HG02973 (cell line): Measurements from ENCODE around the gene OBSCN.

Source experiments
- ATAC-seq: cut with Tn5 transposase; IDR thresholded peaks from one replicate; pipeline ENCODE4 v1.9.1; 2021; ENCODE audit warnings: moderate library complexity; ENCODE audit not compliant: unreplicated experiment

OBSCN gene

GRCh38 chr1:228207851-228208821 is at the start of gene OBSCN:
Gene OBSCN, plus strand, starts transcription at chr1:228208044. Its CDS starts 3,740 bp downstream, at chr1:228211784.
- no peak for ATAC-seq

GRCh38 chr1:228158151-228159007 is 49.5 kb upstream of the OBSCN start:
- ATAC-seq, result no peak

GRCh38 chr1:228159008-228159665 is 48.7 kb upstream of the OBSCN start:
- ATAC-seq, result no peak

GRCh38 chr1:228160201-228160761 is 47.6 kb upstream of the OBSCN start:
- no peak for ATAC-seq

- ATAC-seq, result no peak
Observed at GRCh38 chr1:228161362-228161761, 46.5 kb upstream of the OBSCN start.

- ATAC-seq, result no peak
Observed at GRCh38 chr1:228161866-228162265, 46.0 kb upstream of the OBSCN start.

GRCh38 chr1:228162286-228163006 is 45.4 kb upstream of the OBSCN start:
- ATAC-seq, result no peak

- no peak for ATAC-seq
Observed at GRCh38 chr1:228163007-228163753, 44.7 kb upstream of the OBSCN start.

- no peak for ATAC-seq
Observed at GRCh38 chr1:228163776-228164519, 43.9 kb upstream of the OBSCN start.

GRCh38 chr1:228164561-228165371 is 43.1 kb upstream of the OBSCN start:
- no peak for ATAC-seq

GRCh38 chr1:228165372-228166169 is 42.3 kb upstream of the OBSCN start, which contains the start of gene IBA57:
Gene IBA57, plus strand, starts transcription at chr1:228165804. Its CDS starts 13 bp downstream, at chr1:228165817.
- peak; percentile 81 for ATAC-seq

- peak; percentile 14 for ATAC-seq
Observed at GRCh38 chr1:228166170-228166936, 41.5 kb upstream of the OBSCN start.

- ATAC-seq, result no peak
Observed at GRCh38 chr1:228168563-228169270, 39.1 kb upstream of the OBSCN start.

- ATAC-seq, result no peak
Observed at GRCh38 chr1:228169345-228169744, 38.5 kb upstream of the OBSCN start.

GRCh38 chr1:228170666-228171065 is 37.2 kb upstream of the OBSCN start:
- no peak for ATAC-seq
